Skeletal muscle cell (primary cell): ENCODE measurements around the gene MYO1E.

Experiments used
- DNase-seq: peaks from one replicate; pipeline ENCODE4 v3.0.0-alpha.2; 2010; ENCODE audit warnings: low read depth
- H3K4me3 ChIP-seq: 2 replicates; pipeline ENCODE4 v1.5.1; 2011; ENCODE audit warnings: low read depth, mild to moderate bottlenecking, control low read depth, low read length, moderate library complexity

The MYO1E gene

DNA sequence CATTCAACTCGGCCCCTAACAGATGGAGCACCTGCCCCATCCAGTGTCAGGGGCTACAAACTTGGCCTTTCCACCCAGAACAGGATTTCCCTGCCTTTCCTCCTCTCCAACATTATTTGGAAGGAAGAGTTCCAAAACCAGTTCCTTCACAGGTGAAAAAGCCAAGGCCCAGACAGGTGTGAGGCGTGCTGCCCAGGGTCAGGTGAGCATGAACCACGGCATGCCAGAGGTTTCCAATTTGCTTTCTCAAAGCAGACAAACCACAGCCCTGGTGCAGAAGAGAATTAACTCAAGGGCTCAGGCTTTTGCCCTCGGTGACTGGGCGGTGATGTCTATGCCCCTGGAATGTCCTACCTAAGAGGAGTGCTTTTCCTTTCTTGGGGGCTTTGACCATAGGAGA, 122.9 kb downstream of the MYO1E start:
- H3K4me3 ChIP-seq, result no peak overlapping the region
- no peak for DNase-seq

GRCh38 chr15:59247364-59247763, 125.3 kb downstream of the MYO1E start:
- no peak overlapping the region for H3K4me3 ChIP-seq

DNA sequence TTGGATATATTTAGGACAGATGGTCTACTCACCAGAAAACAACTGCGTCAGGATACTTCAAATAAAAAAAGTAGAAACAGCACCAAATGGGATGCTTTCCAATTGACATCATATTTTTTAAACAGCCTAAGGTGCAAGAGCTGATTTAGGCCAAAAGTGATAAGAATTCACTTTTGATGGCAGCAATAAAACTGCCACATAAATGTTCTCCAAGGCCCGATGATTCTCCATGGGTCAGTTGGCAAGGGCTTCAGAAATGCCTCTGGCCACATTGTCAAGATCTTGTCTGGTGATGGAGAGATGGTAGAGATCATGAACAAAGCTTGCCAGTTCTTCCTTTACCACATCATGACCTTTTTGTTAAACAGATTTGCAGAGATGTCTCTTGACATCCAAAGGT, 127.1 kb downstream of the MYO1E start:
- DNase-seq, result no peak

More at GRCh38 chr15:59247364-59247763, 125.3 kb downstream of the MYO1E start:
- DNase-seq, result peak; percentile 32

GRCh38 chr15:59244337-59244736, 128.3 kb downstream of the MYO1E start:
- no peak for DNase-seq
- H3K4me3 ChIP-seq, result no peak overlapping the region

More for the DNA sequence above, 127.1 kb downstream of the MYO1E start:
- no peak overlapping the region for H3K4me3 ChIP-seq

DNA sequence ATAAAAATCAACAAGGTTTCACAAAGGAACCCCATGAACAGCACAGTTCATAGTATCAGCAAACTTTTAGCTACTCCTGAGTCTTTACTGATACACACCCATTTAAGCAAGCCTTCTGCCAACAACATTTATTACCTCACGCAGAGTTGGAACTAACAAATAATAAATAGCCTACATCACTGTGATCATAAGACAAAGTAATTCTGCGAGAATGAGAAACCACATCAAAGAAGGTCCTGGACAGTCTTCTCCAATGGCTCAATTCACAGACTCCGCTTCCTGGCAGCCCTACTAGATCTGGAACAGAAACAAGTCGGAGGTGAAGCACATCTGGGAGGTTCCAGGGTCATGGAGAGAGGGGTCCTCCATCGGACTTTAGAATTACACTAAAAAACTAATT, 129.0 kb downstream of the MYO1E start:
- no peak overlapping the region for H3K4me3 ChIP-seq
- DNase-seq, result no peak

GRCh38 chr15:59242649-59243048, 130.0 kb downstream of the MYO1E start:
- no peak for DNase-seq
- H3K4me3 ChIP-seq, result no peak overlapping the region

GRCh38 chr15:59240036-59240435, 132.6 kb downstream of the MYO1E start:
- DNase-seq, result no peak

DNA sequence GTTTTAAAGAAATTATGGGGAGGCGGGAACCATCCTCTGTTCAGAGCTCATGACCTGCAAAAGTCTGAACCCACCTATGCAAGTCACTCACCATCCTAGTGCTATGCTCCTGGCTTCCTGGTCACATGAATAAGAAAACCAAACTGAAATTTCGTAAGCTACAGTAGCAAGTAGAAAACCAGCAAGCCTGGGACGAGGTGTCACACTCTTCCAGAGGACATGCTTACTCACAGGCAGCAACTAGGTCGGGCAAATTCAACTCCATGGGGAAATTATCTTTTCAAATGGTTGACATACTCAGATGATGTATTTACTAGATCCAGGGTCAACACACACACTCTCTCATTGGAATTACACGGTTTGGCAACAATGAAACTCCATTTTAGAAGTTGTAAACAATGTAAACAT, 134.7 kb downstream of the MYO1E start:
- H3K4me3 ChIP-seq, result no peak overlapping the region
- peak; percentile 16 for DNase-seq

More at GRCh38 chr15:59240036-59240435, 132.6 kb downstream of the MYO1E start:
- no peak overlapping the region for H3K4me3 ChIP-seq

DNA sequence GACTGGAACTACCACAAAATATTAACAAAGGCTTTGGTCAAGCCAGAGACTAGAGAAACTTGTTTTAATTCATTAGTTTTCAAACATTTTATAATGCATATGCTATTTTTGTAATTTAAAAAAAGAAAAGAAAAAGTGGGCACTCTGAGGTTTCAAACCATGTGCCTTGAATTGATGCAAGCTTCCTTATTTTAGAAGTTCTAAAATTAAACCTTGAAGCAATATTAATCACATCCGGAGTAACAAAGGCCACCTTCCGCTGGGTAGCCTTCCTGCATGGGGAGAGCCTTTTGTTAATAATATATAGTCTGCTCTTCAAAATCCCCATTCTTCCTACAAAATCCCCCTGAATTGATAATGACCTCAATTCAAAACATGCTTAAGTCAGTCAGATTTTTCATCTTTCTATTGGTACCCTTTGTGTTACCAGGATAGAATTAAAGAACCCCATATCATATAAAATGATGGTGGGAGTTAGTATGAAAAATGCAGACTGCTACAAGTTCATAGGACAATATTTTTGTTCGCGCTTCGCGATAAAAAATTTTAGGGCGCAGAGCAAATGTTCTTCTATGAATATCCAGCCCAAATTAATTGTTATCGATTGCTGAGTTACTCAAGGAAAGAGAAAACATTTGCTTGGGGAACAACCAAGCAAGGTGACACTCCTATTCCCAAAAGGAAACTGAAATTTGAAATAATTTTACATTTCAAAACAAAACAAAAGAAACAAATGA, 135.4 kb downstream of the MYO1E start:
- H3K4me3 ChIP-seq, result no peak overlapping the region
- DNase-seq, result no peak

- DNase-seq, result no peak
Observed at GRCh38 chr15:59236394-59236793, 136.3 kb downstream of the MYO1E start.

GRCh38 chr15:59232476-59232875, 140.2 kb downstream of the MYO1E start:
- DNase-seq, result peak; percentile 68
- H3K4me3 ChIP-seq, result no peak overlapping the region

More at GRCh38 chr15:59236394-59236793, 136.3 kb downstream of the MYO1E start:
- H3K4me3 ChIP-seq, result no peak overlapping the region

- no peak overlapping the region for H3K4me3 ChIP-seq
- no peak for DNase-seq
Observed at GRCh38 chr15:59230531-59231055, 142.1 kb downstream of the MYO1E start.

DNA sequence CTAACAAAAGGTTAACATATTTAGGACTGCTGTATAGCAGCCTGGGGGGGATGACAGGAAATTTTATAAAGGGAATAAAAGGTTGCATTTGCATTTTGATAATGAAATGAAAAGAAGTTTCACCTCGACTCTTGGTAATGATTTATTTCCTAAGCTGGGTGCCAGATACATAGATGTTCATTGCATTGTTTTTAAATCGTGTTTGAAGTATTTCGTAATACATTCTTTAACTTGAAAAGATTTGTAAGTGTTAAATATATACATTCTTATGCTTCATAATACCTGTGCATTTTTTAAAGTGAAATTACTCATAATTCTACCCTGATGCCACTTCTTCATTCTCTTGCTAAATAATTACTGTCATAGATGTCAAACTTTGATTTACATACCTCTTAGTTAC, 143.2 kb downstream of the MYO1E start:
- no peak overlapping the region for H3K4me3 ChIP-seq
- no peak for DNase-seq

- no peak overlapping the region for H3K4me3 ChIP-seq
- DNase-seq, result no peak
Observed at GRCh38 chr15:59229015-59229414, 143.7 kb downstream of the MYO1E start.

GRCh38 chr15:59227021-59227420, 145.7 kb downstream of the MYO1E start:
- DNase-seq, result no peak
- no peak overlapping the region for H3K4me3 ChIP-seq

- no peak for DNase-seq
- H3K4me3 ChIP-seq, result no peak overlapping the region
Observed at GRCh38 chr15:59224474-59224873, 148.2 kb downstream of the MYO1E start.

DNA sequence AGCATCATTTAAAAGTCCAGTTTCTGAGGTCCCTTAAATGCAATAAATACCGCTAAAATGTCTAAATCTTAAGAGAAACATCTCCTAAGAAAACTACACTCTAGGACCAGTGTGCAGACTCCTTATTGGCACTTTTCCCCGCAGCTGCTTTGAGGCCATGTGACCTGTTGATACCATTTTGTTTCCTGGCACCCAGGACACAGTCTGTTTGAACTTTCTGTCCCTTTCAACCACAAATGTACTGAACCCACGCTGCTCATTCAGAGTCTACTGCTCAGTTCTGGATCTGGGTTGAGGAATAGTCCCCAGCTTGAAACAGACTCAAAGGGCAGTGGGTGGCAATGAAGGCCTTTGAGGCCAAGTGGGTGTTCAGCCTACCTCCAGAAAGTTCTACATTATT, 148.9 kb downstream of the MYO1E start:
- no peak overlapping the region for H3K4me3 ChIP-seq
- DNase-seq, result no peak

DNA sequence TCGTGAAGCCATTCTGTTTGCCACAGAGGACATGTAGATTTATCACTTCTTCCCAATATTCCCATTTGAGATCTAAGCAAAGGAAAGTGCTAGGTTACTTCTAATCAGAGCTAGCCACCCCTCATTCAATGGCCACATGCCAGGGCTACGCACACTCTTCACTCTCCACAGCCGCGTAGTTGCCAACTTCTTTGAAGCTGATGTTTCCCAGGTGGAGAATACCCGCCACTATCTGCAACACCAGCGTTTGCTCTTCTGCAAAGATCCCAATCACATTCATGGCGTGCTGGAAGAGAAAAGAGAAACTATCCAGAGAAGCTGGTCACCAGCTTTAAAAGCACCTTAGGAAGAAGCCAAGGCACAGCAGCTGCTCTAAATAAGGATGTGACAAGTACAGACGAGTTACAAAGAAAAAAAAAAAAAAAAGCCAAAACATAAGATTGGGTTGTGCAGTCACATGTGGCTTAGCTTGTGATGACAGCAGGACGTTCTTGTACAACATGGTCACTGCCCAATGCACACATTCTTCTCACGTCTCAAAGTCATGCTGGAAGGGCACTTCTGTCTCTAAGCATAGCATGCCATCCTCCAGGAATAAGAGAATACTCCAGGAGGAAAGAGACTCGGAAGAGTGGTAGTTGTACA, 149.6 kb downstream of the MYO1E start:
- no peak for DNase-seq
- no peak overlapping the region for H3K4me3 ChIP-seq

DNA sequence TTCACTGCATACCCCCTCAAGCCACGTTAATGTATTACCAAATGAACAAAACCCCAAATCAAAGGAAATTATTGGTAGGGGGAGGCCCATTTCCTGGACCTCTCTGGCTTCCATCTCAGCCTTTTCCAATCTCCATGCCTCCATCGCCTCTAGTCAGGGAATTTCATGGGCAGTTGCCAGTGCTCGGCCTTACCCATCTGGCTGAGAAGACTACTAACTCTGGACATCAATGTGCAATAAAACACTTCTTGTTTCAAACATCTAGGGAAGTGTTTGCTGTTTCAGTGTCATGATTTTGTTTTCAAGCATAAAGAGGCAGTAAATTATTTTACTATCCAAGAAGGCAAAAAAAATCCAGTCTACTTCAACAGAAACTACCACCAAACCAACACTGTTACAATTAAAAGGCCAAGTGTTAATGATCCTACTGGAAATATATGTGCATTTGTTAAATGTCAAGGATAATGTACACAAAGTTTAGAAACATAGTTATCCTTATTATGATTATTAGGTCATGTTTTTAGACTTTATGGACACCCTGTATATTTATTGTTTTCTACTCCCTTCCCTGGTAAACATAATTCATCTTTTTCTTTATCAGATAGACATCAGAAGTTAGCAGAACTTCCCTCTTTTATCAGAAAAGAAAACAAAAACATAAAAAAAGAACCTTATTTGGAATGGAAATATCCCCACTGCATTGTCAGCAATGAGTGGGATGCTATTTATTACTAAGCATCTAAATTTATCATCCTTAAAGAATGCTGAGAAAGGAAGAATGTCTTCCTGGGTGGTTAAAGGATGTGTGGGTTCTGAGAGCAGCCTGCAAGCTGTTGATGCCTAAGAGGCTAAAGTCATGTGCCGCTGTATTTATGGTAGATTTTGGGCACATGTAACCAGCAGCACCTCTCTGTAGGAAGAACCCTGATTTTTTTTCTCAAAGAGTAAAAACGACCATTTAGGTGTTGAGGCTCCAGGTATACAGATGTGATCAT, 150.9 kb downstream of the MYO1E start:
- peak; percentile 50 for DNase-seq
- H3K4me3 ChIP-seq, result no peak overlapping the region

GRCh38 chr15:59218710-59219109, 154.0 kb downstream of the MYO1E start:
- DNase-seq, result no peak

More at GRCh38 chr15:59218710-59219109, 154.0 kb downstream of the MYO1E start:
- H3K4me3 ChIP-seq, result no peak overlapping the region
